SK-N-SH (cell line): ENCODE data around the gene HSPA4L. TPM values are rescaled to one million over a fixed set of nuclear protein-coding genes. Genes with fewer than 3 reads are reported as not detected.

Experiments used
- CTCF ChIA-PET: fragments of 300-600, 350-600 bp; formaldehyde crosslinking; extraction: SDS; loops from one replicate; lab custom pipeline; 2021; lab: Yijun Ruan, JAX
- POLR2A ChIA-PET: fragments of 350-600 bp; sonication (Branson Sonifier 250); formaldehyde crosslinking; extraction: SDS; loops from one replicate; lab custom pipeline; 2020; ENCODE audit warnings: antibody characterized with exemption, inconsistent platforms; lab: Yijun Ruan, JAX
- DNase-seq: peaks from one replicate; pipeline ENCODE4 v3.0.0; 2012
- H2AFZ ChIP-seq: fragments of 200-600 bp; sonication (generic); 2 replicates; pipeline ENCODE4 v1.8.1; 2016; ENCODE audit warnings: antibody characterized with exemption, mild to moderate bottlenecking, low read depth
- H3F3A ChIP-seq: fragments of 200-600 bp; sonication (generic); replicated peaks from 2 replicates; pipeline ENCODE3; 2016; ENCODE audit warnings: antibody characterized with exemption, mild to moderate bottlenecking; ENCODE audit not compliant: insufficient read depth
- H3K27ac ChIP-seq, 2 experiments: fragments of 200-500 bp in 1 of 2; fragments of 200-600 bp in 1 of 2; sonication (Bioruptor generic) in 1 of 2; sonication (generic), shearing (Covaris generic) in 1 of 2; 2 replicates each; pipeline versions ENCODE4 v1.5.1 to v1.6.1; 2014 to 2016; ENCODE audit warnings: low read depth in 2 of 2, inconsistent platforms in 1 of 2, low read length in 1 of 2, mild to moderate bottlenecking in 1 of 2, mixed read lengths in 1 of 2
- H3K27me3 ChIP-seq: fragments of 200-600 bp; sonication (generic), shearing (Covaris generic); 2 replicates; pipeline ENCODE4 v1.6.1; 2016; ENCODE audit warnings: mixed run types; ENCODE audit not compliant: insufficient read depth
- H3K36me3 ChIP-seq, 2 experiments: fragments of 200-500 bp in 1 of 2; fragments of 200-600 bp in 1 of 2; sonication (Bioruptor generic) in 1 of 2; sonication (generic) in 1 of 2; replicated peaks in 1 of 2; 2 replicates each; pipeline versions ENCODE3 to v1.5.1; 2014 to 2016; ENCODE audit warnings: low read length in 1 of 2, mild to moderate bottlenecking in 1 of 2; ENCODE audit not compliant: insufficient read depth in 2 of 2, control insufficient read depth in 1 of 2
- H3K4me1 ChIP-seq, 2 experiments: fragments of 200-500 bp in 1 of 2; fragments of 200-600 bp in 1 of 2; sonication (Bioruptor generic) in 1 of 2; sonication (generic), shearing (Covaris generic) in 1 of 2; 2 replicates each; pipeline versions ENCODE4 v1.5.1 to v1.6.1; 2014 to 2016; ENCODE audit warnings: low read depth in 1 of 2, low read length in 1 of 2, mixed run types in 1 of 2; ENCODE audit not compliant: insufficient read depth in 2 of 2, control insufficient read depth in 1 of 2
- H3K4me2 ChIP-seq: fragments of 200-600 bp; sonication (generic), shearing (Covaris generic); 2 replicates; pipeline ENCODE4 v1.6.1; 2017; ENCODE audit warnings: mixed run types
- H3K4me3 ChIP-seq, 2 experiments: fragments of 200-500 bp in 1 of 2; fragments of 200-600 bp in 1 of 2; sonication (Bioruptor generic) in 1 of 2; sonication (generic), shearing (Covaris generic) in 1 of 2; 2 replicates each; pipeline versions ENCODE4 v1.5.1 to v1.8.1; 2014 to 2016; ENCODE audit warnings: low read depth in 2 of 2, inconsistent platforms in 1 of 2, low read length in 1 of 2, mild to moderate bottlenecking in 1 of 2, mixed read lengths in 1 of 2, moderate library complexity in 1 of 2
- H3K79me2 ChIP-seq: fragments of 200-600 bp; sonication (generic); 2 replicates; pipeline ENCODE4 v1.8.1; 2017; ENCODE audit warnings: mild to moderate bottlenecking; ENCODE audit not compliant: insufficient read depth
- H3K9ac ChIP-seq: fragments of 200-600 bp; sonication (generic); 2 replicates; pipeline ENCODE4 v1.6.1; 2017; ENCODE audit warnings: mixed run types
- H3K9me2 ChIP-seq: fragments of 200-600 bp; sonication (generic); 2 replicates; pipeline ENCODE4 v1.6.1; 2017; ENCODE audit warnings: mixed run types
- H3K9me3 ChIP-seq: fragments of 200-600 bp; sonication (generic); 2 replicates; pipeline ENCODE4 v1.6.1; 2017; ENCODE audit warnings: mixed run types, mild to moderate bottlenecking, moderate library complexity
- H4K20me1 ChIP-seq: fragments of 200-600 bp; sonication (generic); 2 replicates; pipeline ENCODE4 v1.6.1; 2017; ENCODE audit warnings: mild to moderate bottlenecking, mixed run types; ENCODE audit not compliant: insufficient read depth
- CHD2 ChIP-seq: fragments of 150-350 bp; IDR thresholded peaks from 2 replicates; pipeline ENCODE4 v1.6.1; 2018; ENCODE audit warnings: low read length; ENCODE audit not compliant: partially characterized antibody
- FOXJ3 ChIP-seq: sonication (generic); formaldehyde crosslinking; IDR thresholded peaks from 2 replicates; pipeline ENCODE4 v1.5.1; 2020; ENCODE audit warnings: mild to moderate bottlenecking, missing genetic modification reagents
- IRF3 ChIP-seq: fragments of 150-350 bp; IDR thresholded peaks from 2 replicates; pipeline ENCODE4 v1.6.1; 2016; ENCODE audit warnings: mild to moderate bottlenecking, low read depth, low read length
- JUND ChIP-seq: IDR thresholded peaks from 2 replicates; pipeline ENCODE4 v1.4.0; 2012
- MXI1 ChIP-seq: IDR thresholded peaks from 2 replicates; pipeline ENCODE4 v1.6.1; 2012; ENCODE audit warnings: mild to moderate bottlenecking, low read depth, low read length, improper control_type of control experiment
- NFIC ChIP-seq: IDR thresholded peaks from 2 replicates; pipeline ENCODE4 v1.4.0; 2012; ENCODE audit warnings: borderline replicate concordance
- NRF1 ChIP-seq: IDR thresholded peaks from 2 replicates; pipeline ENCODE4 v1.6.1; 2012; ENCODE audit warnings: low read depth, mild to moderate bottlenecking, low read length
- PBX3 ChIP-seq: IDR thresholded peaks from 2 replicates; pipeline ENCODE4; 2012
- POLR2AphosphoS5 ChIP-seq: IDR thresholded peaks from 2 replicates; pipeline ENCODE4 v1.6.1; 2012; ENCODE audit warnings: low read depth, low read length
- RAD21 ChIP-seq: IDR thresholded peaks from 2 replicates; pipeline ENCODE4 v1.6.1; 2012; ENCODE audit warnings: mild to moderate bottlenecking, low read length
- REST ChIP-seq: IDR thresholded peaks from 2 replicates; pipeline ENCODE4 v1.6.1; 2012; ENCODE audit warnings: mild to moderate bottlenecking, low read depth, low read length, moderate library complexity
- RFX5 ChIP-seq: IDR thresholded peaks from 2 replicates; pipeline ENCODE4 v1.6.1; 2012; ENCODE audit warnings: mild to moderate bottlenecking, improper control_type of control experiment, low read length
- SIN3A ChIP-seq: IDR thresholded peaks from 2 replicates; pipeline ENCODE4 v1.6.1; 2012; ENCODE audit warnings: low read depth, mild to moderate bottlenecking, low read length, moderate library complexity, borderline replicate concordance
- SMC3 ChIP-seq: IDR thresholded peaks from 2 replicates; pipeline ENCODE4 v1.6.1; 2012; ENCODE audit warnings: low read depth, low read length, improper control_type of control experiment
- TAF1 ChIP-seq: IDR thresholded peaks from 2 replicates; pipeline ENCODE4 v1.6.1; 2012; ENCODE audit warnings: low read depth, mild to moderate bottlenecking, low read length, moderate library complexity, borderline replicate concordance
- TCF12 ChIP-seq: IDR thresholded peaks from 2 replicates; pipeline ENCODE4 v1.4.0; 2012
- TEAD4 ChIP-seq: IDR thresholded peaks from 2 replicates; pipeline ENCODE4 v1.4.0; 2012; ENCODE audit warnings: mild to moderate bottlenecking, borderline replicate concordance; ENCODE audit not compliant: insufficient read depth
- YY1 ChIP-seq: IDR thresholded peaks from 2 replicates; pipeline ENCODE4 v1.4.0; 2012; ENCODE audit warnings: low read depth, mild to moderate bottlenecking
- ZBTB33 ChIP-seq: IDR thresholded peaks from 2 replicates; pipeline ENCODE4 v1.4.0; 2012; ENCODE audit warnings: low read depth, borderline replicate concordance
- WGBS: methylation state at CpG from one replicate; pipeline ENCODE4 v1.1.6; 2017; ENCODE audit warnings: low lambda C conversion rate; 5-methylcytosine and 5-hydroxymethylcytosine counted together
- polyA plus RNA-seq, 3 experiments: library from polyadenylated mRNA; depleted of rRNA; stranded (reverse); fragments of >200 nt; gene quantifications; 2 replicates each; pipeline ENCODE4 v1.2.3, GENCODE V29; 2012
- TF ChIP-seq, protein P1 (sequence below): IDR thresholded peaks from 2 replicates; pipeline ENCODE4 v1.4.0; 2012; ENCODE audit warnings: low read depth

HSPA4L gene
- polyA plus RNA-seq, 1 of the 3 experiments (the other 2 are of a cell fraction), result 1.6 TPM

GRCh38 chr4:127771535-127772275 is 10.4 kb upstream of the HSPA4L start (continued):
- no peak for TF ChIP-seq REST

DNA sequence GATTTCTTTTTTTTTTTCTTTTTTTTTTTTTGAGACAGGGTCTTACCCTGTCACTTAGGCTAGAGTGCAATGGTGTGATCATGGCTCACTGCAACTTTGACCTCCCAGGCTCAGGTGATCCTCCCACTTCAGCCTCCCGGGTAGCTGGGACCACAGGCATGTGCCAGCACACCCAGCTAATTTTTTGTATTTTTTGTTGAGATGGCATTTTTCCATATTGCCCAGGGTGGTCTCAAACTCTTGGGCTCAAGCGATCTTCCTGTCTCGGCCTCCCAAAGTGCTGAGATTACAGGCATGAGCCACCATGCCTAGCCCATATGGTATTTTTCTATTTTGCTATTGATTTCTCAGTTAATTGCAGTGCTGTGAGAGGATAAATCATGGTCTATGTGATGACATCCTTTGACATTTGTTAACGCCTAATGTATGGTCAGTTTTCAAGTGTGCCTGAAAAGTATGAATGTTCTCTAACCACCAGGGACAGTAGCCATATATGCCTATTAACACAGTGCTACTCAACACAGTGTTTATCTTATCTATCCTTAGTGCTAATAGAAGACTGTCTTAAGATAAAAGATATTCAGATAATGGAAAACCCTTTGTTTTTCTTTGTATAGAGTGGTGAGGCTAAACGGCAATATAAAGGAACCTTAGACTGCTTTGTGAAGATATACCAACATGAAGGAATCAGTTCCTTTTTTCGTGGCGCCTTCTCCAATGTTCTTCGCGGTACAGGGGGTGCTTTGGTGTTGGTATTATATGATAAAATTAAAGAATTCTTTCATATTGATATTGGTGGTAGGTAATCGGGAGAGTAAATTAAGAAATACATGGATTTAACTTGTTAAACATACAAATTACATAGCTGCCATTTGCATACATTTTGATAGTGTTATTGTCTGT is 9.1 kb upstream of the HSPA4L start:
- H3F3A ChIP-seq, result peaks cover 6% of the 10 kb centered on the region
- no peaks in the 10 kb centered on the region for H4K20me1 ChIP-seq
- H3K9me2 ChIP-seq, result no peaks in the 10 kb centered on the region
- no peaks in the 10 kb centered on the region for H3K9me3 ChIP-seq
- H3K4me2 ChIP-seq, result no peak overlapping the region
- no peaks in the 10 kb centered on the region; a peak in 2 of 4 replicates for H3K4me1 ChIP-seq
- H3K36me3 ChIP-seq, result no peaks in the 10 kb centered on the region
- no peak overlapping the region for H3K4me3 ChIP-seq
- POLR2A ChIA-PET, result no interaction called here
- CTCF ChIA-PET, result interaction anchor here (1.3 kb wide), 1 partner anchor 9 kb away, joined by 3 read pairs; the partner anchor contains the start of gene HSPA4L
- H2AFZ ChIP-seq, result no peak overlapping the region
- H3K9ac ChIP-seq, result no peak overlapping the region
- H3K27me3 ChIP-seq, result no peaks in the 10 kb centered on the region
- no peaks in the 10 kb centered on the region for H3K79me2 ChIP-seq
- no peak overlapping the region for H3K27ac ChIP-seq
- WGBS, result 96% methylated on average over 10 of the region's 10 CpGs
- no peak for DNase-seq
- TF ChIP-seq CHD2 (no peak), ZBTB33 (no peak), POLR2AphosphoS5 (no peak), SIN3A (no peak), NFIC (no peak), TEAD4 (no peak), FOXJ3 (CRISPR knock-in tag) (no peak), PBX3 (no peak), NRF1 (no peak), YY1 (no peak), SMC3 (no peak), TCF12 (no peak), IRF3 (no peak), RFX5 (no peak), RAD21 (no peak), MXI1 (no peak), JUND (no peak), TAF1 (no peak)
- TF ChIP-seq, protein P1, sequence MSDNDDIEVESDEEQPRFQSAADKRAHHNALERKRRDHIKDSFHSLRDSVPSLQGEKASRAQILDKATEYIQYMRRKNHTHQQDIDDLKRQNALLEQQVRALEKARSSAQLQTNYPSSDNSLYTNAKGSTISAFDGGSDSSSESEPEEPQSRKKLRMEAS, result no peak
